Measurements from ENCODE around the gene LDLRAD1. TPM values are rescaled to one million over a fixed set of nuclear protein-coding genes. Genes with fewer than 3 reads are reported as not detected.
"Not testable (repeated sequence)": the region's sequence is repeated elsewhere in the genome, so short reads cannot be mapped to it uniquely, and the experiment has no call there.

LDLRAD1 gene
- total RNA-seq, 1 donor from 2014 or later, result 0.24 TPM

DNA sequence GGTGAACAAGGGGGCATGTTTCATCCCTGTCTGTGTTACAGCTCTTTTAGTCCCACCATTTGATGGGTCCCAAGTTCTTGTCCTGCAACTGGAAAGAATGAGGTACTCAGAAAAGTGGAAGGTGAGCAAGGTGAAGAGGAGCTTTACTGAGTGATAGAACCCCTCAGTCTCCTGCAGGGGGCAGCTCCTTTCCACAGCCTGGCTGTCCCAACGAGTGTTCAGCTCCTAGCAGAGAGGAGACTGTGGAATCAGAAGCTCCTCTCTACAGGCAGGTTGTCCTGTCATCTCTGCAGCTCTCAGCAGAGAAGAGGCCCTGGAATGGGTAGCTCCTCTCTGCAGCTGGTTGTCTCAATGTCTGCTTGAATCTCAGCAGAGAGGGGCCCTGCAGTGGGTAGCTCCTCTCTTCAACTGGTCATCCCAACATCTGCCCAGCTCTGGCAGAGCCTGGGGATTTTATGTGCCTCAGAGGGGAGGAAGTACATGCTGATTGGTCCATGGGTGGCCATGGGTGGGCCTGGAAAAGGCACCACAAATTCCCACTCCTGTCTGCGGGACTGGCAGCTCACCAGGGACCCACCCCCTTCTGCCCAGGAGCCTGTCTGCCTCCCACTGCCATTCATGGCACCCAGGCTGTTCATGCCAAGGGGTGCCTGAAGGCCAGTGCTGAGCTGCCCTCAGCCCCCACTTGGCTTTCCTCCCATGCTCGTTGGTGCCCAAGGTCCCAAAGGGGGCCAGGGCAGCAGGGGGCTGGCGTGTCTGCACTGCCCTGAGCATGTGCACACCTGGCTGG lies 25.7 kb downstream of the LDLRAD1 start:
- peak; percentile 60 for ATAC-seq

DNA sequence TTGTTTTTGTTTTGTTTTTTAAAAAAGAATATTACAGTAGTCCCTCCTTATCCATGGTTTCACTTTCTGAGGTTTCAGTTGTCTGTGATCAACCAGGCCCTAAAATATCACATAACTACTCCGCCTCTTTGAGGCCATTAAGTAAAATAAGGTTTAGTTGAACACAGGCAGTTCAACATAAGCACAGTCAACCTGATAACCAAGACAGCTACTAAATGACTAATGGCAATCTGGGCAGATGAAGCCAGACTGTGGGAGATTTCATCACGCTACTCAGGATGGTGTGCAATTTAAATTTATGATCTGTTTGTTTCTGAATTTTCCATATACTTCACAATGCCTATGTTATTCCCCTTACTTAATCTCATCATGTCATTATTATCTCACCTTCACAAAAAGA lies 30.1 kb downstream of the LDLRAD1 start:
- no peak for ATAC-seq

DNA sequence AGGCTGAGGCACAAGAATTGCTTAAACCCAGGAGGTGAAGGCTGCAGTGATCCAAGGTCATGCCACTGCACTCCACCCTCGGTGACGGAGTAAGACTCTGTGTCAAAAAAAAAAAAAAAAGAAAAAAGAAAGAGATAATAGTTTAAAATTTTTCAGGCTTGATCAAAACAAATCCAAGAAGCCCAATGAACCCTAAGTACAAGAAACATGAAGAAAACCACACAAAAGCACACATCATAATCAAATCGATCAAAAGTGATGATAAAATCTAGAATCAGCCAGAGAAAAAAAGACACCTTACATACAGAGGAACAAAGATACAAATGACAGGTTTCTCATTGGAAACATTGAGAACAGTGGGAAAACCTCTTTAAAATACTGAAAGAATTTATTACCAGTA lies 31.5 kb downstream of the LDLRAD1 start:
- ATAC-seq, result no peak

DNA sequence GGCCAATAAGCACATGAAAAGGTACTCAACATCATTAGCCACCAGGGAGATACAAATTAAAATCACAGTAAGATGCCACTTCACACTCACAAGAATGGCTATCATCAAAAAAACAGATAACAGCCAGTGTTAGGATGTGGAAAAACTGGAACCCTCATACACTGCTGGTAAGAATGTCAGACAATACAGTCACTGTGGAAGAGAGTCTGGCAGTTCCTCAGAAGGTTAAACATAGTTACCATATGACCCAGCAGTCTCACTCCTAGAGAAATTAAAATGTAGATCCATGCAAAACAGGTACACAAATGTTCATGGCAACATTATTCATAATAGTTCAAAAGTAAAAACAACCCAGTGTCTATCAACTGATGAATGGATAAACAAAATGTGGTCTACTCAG lies 33.3 kb downstream of the LDLRAD1 start:
- ATAC-seq, result no peak

DNA sequence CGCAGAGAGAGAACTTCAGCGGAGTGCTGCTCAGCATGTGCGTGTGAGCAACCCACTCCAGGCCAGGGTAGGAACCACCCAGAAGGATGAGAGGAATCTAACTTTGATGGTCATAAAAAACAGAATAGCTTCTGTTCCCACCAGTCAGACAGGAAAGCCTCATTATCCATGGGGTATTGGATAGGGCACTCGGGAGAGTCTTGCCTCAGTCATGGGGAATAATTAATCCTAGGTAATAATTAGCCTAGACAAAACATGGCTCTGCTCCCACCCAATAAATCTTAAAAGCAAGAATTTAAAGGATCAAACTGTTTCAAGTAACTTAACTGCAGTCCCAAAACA lies 35.3 kb downstream of the LDLRAD1 start:
- no peak for ATAC-seq

DNA sequence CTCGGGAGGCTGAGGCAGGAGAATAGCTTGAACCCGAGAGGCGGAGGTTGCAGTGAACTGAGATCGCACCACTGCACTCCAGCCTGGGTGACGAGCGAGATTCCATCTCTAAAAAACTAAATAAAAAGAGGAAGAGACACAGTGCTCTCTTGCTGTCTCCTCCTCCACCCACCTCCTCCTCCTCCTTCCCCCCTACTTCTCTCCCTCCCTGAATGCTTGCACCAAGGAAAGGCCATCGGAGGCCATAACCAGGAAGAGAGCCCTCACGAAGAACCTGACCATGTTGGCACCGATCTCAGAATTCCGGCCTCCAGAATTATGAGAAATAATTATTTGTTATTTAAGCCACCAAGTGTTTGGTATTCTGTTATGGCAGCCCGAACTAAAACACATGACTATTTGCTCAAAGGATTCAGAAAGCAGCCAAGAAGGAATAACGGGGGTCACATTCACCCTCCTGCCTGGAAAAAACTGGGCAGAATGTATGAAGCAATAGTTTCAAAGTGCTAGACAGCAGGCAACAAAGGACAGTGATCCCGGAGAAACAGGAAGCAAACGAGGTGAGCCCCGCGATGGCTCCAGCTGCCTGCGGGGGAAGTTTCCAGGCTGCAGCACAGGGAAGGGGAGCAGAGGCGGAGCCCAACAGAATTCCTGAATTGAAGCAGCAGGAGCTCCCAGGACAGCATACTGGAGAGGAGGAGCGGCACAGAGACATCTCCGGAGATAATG lies 35.8 kb downstream of the LDLRAD1 start:
- no peak for ATAC-seq

DNA sequence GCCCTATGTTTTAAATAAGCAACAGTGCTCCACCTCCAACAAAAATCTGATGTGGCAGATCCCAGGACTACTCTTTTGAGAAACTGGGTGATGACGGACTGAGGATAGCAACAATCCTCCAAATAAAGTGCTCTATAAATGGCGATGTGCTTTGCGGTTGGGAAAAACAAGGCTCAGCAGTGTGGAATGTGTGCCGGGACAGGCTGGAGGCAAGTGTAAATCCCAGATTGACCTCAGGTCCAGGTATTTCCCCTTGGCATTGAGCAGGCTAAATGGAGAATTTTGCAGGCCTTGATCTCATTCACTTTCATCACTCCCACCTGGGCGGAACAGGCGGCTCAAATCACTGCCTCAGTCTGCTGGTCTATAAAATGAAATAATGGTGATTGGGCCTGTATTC lies 36.8 kb downstream of the LDLRAD1 start:
- no peak for ATAC-seq

DNA sequence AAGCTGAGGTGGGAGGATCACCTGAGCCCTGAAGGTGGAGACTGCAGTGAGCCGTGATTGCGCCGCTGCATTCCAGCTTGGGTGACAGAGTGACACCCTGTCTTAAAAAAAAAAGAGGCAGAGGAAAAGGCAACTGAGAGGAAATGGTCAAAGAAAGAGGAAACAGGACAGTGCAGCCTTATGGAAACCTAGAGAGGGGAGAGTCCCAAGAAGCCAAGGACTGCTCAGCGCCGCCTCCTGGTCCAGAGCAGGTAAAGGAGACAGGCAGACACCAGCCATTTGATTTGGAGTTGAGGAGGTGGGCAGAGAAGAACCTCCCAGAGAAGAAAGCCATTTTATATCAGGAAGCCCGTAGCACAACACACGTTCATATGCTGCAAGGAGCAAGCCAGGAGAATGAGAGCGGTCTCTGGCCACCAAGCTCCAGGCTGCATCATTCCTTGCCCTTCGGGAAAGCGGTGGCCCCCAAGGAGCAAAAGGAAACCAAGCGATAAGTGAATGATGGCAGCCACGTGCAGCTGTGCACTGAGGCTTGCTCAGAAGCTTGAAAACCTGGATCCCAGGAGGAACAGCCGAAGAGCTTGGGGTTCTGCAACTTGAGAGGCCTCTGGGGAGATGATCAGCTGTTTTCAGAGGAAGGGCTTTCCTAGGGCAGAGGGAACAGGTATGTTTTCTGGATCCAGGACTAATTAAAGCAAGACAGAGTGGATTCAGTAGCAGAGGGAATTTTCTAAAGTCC lies 38.1 kb downstream of the LDLRAD1 start:
- no peak for ATAC-seq

DNA sequence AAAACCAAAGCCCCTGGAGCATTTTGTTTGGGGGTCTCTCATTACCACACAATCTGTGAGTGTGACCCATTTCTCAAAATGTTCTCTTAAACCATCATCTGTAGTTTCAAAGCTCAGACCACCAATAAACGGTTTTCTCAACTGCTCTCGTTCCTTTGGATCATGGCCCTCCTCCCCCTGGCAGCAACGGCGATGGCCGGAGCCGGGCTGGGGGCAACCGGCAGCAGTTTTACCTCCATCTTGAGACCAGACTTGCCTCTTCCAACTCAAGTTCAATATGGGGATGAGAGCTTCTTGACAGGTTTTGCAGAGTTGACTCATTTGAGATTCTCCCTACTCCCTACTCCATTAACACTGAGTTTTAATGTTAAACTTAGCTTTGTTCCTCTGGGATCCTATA lies 42.1 kb downstream of the LDLRAD1 start:
- ATAC-seq, result no peak

DNA sequence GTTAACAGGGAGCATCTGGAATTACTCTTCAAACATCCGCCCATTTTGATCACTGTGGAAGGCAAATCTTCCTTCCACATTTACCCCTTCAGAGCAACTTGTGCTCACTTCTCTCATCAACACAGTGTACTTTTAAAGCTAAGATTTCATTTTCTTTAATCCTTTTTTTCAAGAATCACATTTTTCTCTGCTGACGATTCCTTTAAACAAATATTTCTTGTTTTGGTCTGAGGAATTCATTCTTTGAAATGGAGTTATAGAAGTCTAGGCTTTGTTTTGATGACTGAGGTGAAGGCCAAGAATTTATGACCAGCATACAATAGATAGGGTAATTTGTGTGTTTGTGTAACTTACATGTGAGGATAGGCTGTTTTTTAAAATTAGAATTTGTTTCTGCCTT lies 46.3 kb downstream of the LDLRAD1 start:
- ATAC-seq, result no peak

DNA sequence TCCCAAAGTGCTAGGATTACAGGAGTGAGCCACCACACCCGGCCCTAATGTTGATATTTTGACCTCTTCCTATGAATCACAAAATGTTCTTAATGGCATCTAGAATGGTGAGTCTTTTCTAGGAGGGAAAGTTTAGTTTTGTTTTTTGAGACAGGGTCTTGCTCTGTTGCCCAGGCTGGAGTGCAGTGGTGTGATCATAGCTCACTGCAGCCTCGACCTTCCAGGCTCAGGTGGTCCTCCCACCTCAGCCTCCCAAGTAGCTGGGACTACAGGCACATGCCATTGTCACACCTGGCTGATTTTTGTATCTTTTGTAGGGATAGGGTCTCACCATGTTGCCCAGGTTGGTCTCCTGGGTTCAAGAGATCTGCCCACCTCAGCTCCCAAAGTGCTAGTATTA lies 48.7 kb downstream of the LDLRAD1 start:
- not testable (repeated sequence) for ATAC-seq

DNA sequence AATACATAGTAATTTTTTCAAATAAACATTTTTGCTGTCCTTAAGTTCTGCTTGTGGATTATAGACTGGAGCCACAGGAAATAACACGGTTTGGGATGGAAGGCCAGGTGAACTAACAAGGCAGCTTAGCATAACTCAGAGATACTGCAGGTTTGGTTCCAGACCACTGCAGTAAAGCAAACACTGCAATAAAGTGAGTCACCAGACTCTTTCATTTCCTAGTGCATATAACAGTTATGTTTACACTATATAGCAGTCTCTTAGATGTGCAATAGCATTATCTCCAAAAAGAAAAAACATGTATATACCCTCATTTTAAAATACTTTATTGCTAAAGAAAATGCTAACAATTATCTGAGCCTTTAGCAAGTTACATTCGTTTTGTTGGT lies 49.9 kb downstream of the LDLRAD1 start:
- ATAC-seq, result no peak

DNA sequence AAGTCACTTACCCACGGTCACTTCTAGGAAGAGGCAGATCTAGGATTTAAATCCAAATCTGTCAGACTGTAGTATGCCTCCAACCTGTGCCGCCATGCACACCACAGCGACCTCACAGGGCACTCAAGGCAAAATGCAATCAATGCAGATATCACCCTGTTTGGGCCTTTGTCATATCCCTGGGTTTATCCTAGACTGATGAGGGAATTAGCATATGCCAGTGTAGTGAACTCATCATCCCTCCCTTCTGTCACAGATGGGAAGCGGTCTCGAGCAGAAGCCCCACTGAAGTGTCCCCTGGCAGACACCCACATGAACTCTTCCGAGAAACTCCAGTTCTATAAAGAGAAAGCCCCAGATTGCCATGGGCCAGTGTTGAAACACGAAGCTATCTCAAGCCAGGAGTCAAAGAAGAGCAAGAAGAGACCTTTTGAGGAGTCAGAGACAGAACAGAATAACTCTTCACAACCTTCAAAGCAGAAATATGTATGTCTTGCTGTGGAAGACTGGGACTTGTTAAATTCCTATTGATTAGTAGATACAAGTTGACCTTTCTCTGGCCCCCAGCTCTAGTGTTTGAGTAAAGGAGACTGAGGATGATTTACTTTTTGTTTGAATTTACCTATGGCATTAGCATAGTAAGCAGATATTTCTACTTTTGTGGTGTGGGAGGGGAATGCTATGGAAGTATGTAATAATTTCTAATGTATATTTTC lies 50.4 kb downstream of the LDLRAD1 start:
- ATAC-seq, result no peak

DNA sequence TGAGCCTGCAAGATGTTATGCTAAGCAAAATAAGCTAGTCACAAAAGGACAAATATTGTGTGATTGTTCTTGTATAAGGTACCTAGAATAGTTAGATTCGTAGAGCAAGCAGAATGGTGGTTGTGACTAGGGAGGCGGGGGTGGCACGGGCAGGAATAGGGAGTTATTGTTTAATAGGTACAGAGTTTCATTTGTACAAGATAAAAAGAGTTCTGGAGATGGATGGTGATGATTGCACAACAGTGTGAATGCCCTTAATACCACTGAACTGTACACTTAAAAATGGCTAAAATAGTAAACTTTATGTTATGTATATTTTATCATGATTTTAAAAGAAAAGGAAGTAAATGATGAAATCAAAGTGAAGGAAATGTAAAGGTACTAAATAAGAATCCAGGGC lies 51.2 kb downstream of the LDLRAD1 start:
- ATAC-seq, result no peak

DNA sequence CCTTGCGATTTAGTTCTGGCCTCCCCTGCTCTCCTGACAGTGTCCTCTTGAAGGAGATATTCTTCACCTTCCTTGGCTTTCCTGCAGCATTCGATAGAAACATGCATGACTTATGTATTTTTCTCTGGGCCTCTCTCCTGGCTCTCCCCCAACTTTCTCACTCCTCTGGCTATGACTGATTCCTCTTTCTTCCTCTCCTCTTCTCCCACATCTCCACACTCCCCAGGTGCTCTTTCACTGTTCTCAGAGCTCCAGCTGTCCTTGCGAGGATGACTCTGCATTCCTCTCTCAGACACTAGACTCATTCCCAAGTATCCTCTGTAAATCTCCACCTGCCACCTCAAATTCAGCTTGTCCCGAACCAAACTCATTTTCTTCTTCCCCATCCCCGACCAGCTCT lies 53.9 kb downstream of the LDLRAD1 start:
- ATAC-seq, result no peak

DNA sequence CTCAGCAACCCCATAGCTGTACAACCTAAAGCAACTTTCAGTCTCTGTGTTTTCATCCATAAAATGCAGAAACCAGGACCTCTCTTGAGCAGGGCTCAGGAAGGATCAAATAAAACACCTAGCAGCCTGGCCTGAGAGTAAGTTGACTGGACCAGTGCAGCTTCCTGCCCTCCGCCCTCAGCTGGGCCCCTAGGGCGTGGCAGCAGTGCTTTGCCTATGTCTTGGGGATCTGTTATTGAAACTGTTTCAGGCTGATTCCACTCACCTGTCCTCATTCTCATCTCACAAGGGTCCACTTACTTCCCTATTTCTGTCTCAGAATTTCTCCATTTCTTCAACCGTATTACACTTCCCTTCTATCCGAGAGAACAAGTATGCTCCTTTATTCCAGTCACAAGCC lies 54.5 kb downstream of the LDLRAD1 start:
- no peak for ATAC-seq

DNA sequence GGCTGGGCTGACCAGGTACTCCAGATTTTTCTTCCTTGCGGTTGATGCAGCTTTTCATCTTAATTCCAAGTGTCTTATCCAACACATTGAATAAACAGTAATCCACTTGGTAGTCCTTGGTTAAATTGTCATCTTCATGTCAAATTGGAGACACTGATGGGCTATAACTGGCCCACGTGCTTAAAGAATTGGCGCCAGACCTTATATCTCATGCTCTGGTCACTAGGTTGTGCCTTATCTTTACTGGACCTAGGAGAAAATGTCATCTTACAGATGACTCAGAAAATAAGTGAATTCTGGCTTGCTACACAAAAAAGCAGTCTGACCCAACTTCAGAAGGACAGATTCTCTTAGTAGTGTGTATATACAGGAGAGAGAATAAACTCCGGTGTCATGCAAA lies 55.6 kb downstream of the LDLRAD1 start:
- ATAC-seq, result no peak

DNA sequence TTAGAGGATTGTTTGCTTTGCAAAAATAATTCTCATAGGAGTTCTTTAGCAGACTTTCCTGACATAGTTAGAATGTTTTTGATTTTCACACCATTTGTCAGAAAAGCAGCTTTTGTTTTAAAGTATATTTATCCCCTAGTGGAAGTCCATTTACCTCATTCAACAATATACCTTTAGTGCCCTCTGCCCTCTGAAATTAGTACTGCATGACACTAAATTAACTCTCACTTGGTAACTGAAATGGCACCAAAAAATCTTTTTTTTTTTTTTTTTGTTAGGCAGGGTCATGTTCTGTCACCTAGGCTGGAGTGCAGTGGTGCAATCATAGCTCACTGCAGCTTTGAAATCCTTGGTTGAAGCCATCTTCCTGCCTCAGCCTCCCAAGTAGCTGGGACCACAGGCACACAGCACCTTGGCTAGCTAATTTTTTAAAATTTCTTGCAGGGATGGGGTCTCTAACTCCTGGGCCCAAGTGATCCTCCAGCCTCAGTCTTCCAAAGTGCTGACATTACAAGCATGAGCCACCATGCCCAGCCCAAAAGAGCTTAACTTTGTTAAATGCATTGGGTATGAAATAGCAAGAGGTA lies 58.2 kb downstream of the LDLRAD1 start:
- ATAC-seq, result peak; percentile 35

Measured in esophagus mucosa (tissue), 1 donor.